ENCODE data around the gene VAT1. TPM values are rescaled to one million over a fixed set of nuclear protein-coding genes. Genes with fewer than 3 reads are reported as not detected.
A peak's percentile ranks its signal among the peaks of the same experiment; 100 is the strongest.

VAT1 gene
- total and polyA plus RNA-seq, 2 of the 13 experiments (the other 11 are each of a cell fraction or from before 2014, with no cell fraction given) = 143 to 205 TPM

DNA sequence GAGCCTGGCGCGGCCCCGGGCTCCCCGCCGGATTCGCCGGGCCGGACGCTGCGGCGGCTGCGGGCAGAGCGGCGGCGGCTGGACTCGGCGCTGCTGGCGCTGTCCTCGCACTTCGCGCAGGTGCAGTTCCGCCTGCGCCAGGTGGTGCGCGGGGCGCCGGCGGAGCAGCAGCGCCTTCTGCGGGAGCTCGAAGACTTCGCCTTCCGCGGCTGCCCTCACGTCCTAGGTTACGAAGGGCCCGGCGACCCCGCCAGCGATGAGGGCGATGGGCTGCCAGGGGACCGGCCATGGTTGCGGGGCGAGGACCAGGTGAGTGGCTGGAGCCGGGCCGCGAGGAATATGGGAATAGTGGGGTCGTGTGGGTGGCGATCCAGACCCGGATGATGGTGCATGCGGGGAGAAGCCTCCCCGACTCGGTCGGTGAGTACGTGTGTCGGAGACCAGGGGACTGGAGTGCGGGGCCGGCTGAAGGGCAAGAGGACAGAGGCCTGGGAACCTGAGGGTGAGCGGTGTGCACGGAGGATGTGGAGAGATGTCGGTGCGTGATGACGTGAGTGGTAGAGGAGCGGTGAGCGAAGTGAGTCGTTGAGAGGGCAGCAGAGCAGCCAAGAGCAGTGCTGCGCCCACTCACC, 41.3 kb downstream of the VAT1 start:
- H4K20me1 ChIP-seq (ENCODE audit: insufficient read depth, low read length) = no peaks in the 10 kb centered on the region
- intact Hi-C loops (cut with micrococcal nuclease; ENCODE audit: unreplicated experiment) (loop anchor here (2.0 to 5.0 kb wide), 2 partner anchors 18 to 139 kb away; partner anchors contain the start of genes AOC2 and RPL27), in situ Hi-C loops (cut with HindIII; ENCODE audit: extremely low pct_ligation_motif_present, low pct_unique_long_range_greater_than_20kb) (loop anchor here (10.0 kb wide), 1 partner anchor 136 kb away; the partner anchor contains the start of gene AOC2)
- FAIRE-seq (no peak), DNase-seq (ENCODE audit: low spot score) (peak; percentile 55), ATAC-seq (peak; percentile 83)
- peak overlapping the region; percentile 77 to 97 (median 91) for H3K4me3 ChIP-seq (replicated peaks in 1 of 3; ENCODE audit: insufficient read depth in 1 of 3, low read depth in 2 of 3, low read length in 3 of 3)
- peaks cover 0 to 3% of the 10 kb centered on the region in 2 experiments; a peak in 1 of 5 replicates for H3K27me3 ChIP-seq (ENCODE audit: control insufficient read depth in 1 of 2, insufficient read depth in 2 of 2, low read length in 2 of 2)
- WGBS (ENCODE audit: low lambda C conversion rate) = under 1% methylated on average over 45 of the region's 67 CpGs
- peak overlapping the region; percentile 94 for H3K4me2 ChIP-seq (ENCODE audit: low read depth, low read length)
- no peak overlapping the region for H2AFZ ChIP-seq (ENCODE audit: low read length)
- H3K79me2 ChIP-seq (ENCODE audit: insufficient read depth, low read length) = peaks cover 17% of the 10 kb centered on the region
- peak overlapping the region; percentile 71 for H3K27ac ChIP-seq (ENCODE audit: extremely low read length, insufficient read depth, low read length)
- TSS peak; percentile 78 for BruUV-seq (replicated peaks)
- H3K9ac ChIP-seq (ENCODE audit: insufficient read depth, low read depth, low read length) = peak overlapping the region; percentile 78
- H3K9me3 ChIP-seq (ENCODE audit: low read length) = no peaks in the 10 kb centered on the region
- peaks cover 1 to 13% of the 10 kb centered on the region in 2 experiments; a peak in 3 of 5 replicates for H3K36me3 ChIP-seq (replicated peaks in 1 of 2; ENCODE audit: control insufficient read depth in 1 of 2, insufficient read depth in 2 of 2, low read length in 2 of 2)
- peaks cover 44% of the 10 kb centered on the region for H3K4me1 ChIP-seq (ENCODE audit: insufficient read depth, low read length)
- CTCF ChIA-PET (ENCODE audit: low intra/inter-chr PET ratio, low total read pairs) = no interaction called here
- POLR2A ChIA-PET = interaction anchor here (0.6 to 4.3 kb wide), 4 partner anchors 17 to 183 kb away, joined by 3 to 53 read pairs (median 4); partner anchors contain the start of genes CNTD1, COA3 and RPL27
- TF ChIP-seq DNMT1 (CRISPR knock-in tag; IDR thresholded peaks at IDR 0.05) = peak; percentile 57; the same call in 1 of the 2 replicates
- TF ChIP-seq MIER3 (CRISPR knock-in tag; IDR thresholded peaks at IDR 0.05; ENCODE audit: borderline replicate concordance) = peak; percentile 28; the same call in 1 of the 2 replicates
- TF ChIP-seq, protein P1, sequence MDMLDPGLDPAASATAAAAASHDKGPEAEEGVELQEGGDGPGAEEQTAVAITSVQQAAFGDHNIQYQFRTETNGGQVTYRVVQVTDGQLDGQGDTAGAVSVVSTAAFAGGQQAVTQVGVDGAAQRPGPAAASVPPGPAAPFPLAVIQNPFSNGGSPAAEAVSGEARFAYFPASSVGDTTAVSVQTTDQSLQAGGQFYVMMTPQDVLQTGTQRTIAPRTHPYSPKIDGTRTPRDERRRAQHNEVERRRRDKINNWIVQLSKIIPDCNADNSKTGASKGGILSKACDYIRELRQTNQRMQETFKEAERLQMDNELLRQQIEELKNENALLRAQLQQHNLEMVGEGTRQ (IDR thresholded peaks at IDR 0.05; ENCODE audit: low read depth, low read length) = no peak
- TF ChIP-seq, protein P1 (CRISPR knock-in tag; IDR thresholded peaks at IDR 0.05; ENCODE audit: borderline replicate concordance) = no peak
- TF ChIP-seq SPEN (CRISPR knock-in tag; IDR thresholded peaks at IDR 0.05; ENCODE audit: low read depth) = peak; percentile 74; the same call in 1 of the 2 replicates
- 0 out of 2 replicates have a peak, but pooled peaks have one; percentile 22 for TF ChIP-seq YEATS2 (CRISPR knock-in tag; IDR thresholded peaks at IDR 0.05; ENCODE audit: borderline replicate concordance)
- TF ChIP-seq ZNF777 (CRISPR knock-in tag; IDR thresholded peaks at IDR 0.05) = peak; percentile 28
- TF ChIP-seq XRCC5 (optimal IDR thresholded peaks at IDR 0.05; ENCODE audit: low read length) = peak; percentile 51
- TF ChIP-seq ZSCAN25 (CRISPR knock-in tag; IDR thresholded peaks at IDR 0.05) = peak; percentile 80; the same call in 1 of the 2 replicates
- peak; percentile 83 for TF ChIP-seq ZNF616 (CRISPR knock-in tag; IDR thresholded peaks at IDR 0.05; ENCODE audit: low read depth)
- TF ChIP-seq THAP7 (CRISPR knock-in tag; IDR thresholded peaks at IDR 0.05) = 0 out of 2 replicates have a peak, but pooled peaks have one; percentile 71
- TF ChIP-seq AGO1 (IDR thresholded peaks at IDR 0.05; ENCODE audit: low read depth, low read length, poor library complexity, severe bottlenecking) = peak; percentile 65
- peak; percentile 88 for TF ChIP-seq EED (CRISPR knock-in tag; IDR thresholded peaks at IDR 0.05)
- TF ChIP-seq UBTF (CRISPR knock-in tag; IDR thresholded peaks at IDR 0.05) = peak; percentile 95
- no peak for TF ChIP-seq ZBTB1 (CRISPR knock-in tag; IDR thresholded peaks at IDR 0.05; ENCODE audit: borderline replicate concordance)
